ENCODE data around the gene SOS1. TPM values are rescaled to one million over a fixed set of nuclear protein-coding genes. Genes with fewer than 3 reads are reported as not detected.
"Not testable (repeated sequence)": the region's sequence is repeated elsewhere in the genome, so short reads cannot be mapped to it uniquely, and the experiment has no call there.

The SOS1 gene
- total RNA-seq, 2 donors from 2014 or later, result 15.3 to 21.3 TPM

GRCh38 chr2:38945911-38946310 lies 174.9 kb downstream of the SOS1 start:
- no peak for DNase-seq (ENCODE audit: low spot score)
- TF ChIP-seq CTCF (IDR thresholded peaks at IDR 0.05), result no peak
- H3K9me3 ChIP-seq, result no peaks in the 10 kb centered on the region
- H3K27ac ChIP-seq, result no peak overlapping the region
- no peaks in the 10 kb centered on the region for H3K4me1 ChIP-seq
- H3K36me3 ChIP-seq, result no peaks in the 10 kb centered on the region
- no peak overlapping the region for H3K4me3 ChIP-seq
- H3K27me3 ChIP-seq, result no peaks in the 10 kb centered on the region

- Histone ChIP-seq H3K4me1 (no peaks in the 10 kb centered on the region), H3K4me3 (no peak overlapping the region), H3K36me3 (no peaks in the 10 kb centered on the region), H3K27me3 (no peaks in the 10 kb centered on the region), H3K9me3 (no peaks in the 10 kb centered on the region), H3K27ac (no peak overlapping the region)
- DNase-seq (ENCODE audit: low spot score), result no peak
- TF ChIP-seq CTCF (IDR thresholded peaks at IDR 0.05), result no peak
Observed at GRCh38 chr2:38945372-38945771, 175.5 kb downstream of the SOS1 start.

GRCh38 chr2:38943784-38944183 lies 177.1 kb downstream of the SOS1 start:
- H3K27me3 ChIP-seq, result no peaks in the 10 kb centered on the region
- H3K4me1 ChIP-seq, result no peaks in the 10 kb centered on the region
- no peak for TF ChIP-seq CTCF (IDR thresholded peaks at IDR 0.05)
- H3K9me3 ChIP-seq, result no peaks in the 10 kb centered on the region
- no peak overlapping the region for H3K4me3 ChIP-seq
- no peak overlapping the region for H3K27ac ChIP-seq
- no peak for DNase-seq (ENCODE audit: low spot score)
- H3K36me3 ChIP-seq, result no peaks in the 10 kb centered on the region

- TF ChIP-seq CTCF (IDR thresholded peaks at IDR 0.05), result no peak
- H3K4me1 ChIP-seq, result no peaks in the 10 kb centered on the region
- no peaks in the 10 kb centered on the region for H3K27me3 ChIP-seq
- no peaks in the 10 kb centered on the region for H3K36me3 ChIP-seq
- no peak overlapping the region for H3K27ac ChIP-seq
- H3K4me3 ChIP-seq, result no peak overlapping the region
- no peaks in the 10 kb centered on the region for H3K9me3 ChIP-seq
- no peak for DNase-seq (ENCODE audit: low spot score)
Observed at GRCh38 chr2:38940746-38941145, 180.1 kb downstream of the SOS1 start.

GRCh38 chr2:38937548-38937947 lies 183.3 kb downstream of the SOS1 start:
- no peaks in the 10 kb centered on the region for H3K4me1 ChIP-seq
- H3K9me3 ChIP-seq, result no peaks in the 10 kb centered on the region
- TF ChIP-seq CTCF (IDR thresholded peaks at IDR 0.05), result no peak
- H3K27ac ChIP-seq, result no peak overlapping the region
- no peaks in the 10 kb centered on the region for H3K36me3 ChIP-seq
- no peaks in the 10 kb centered on the region for H3K27me3 ChIP-seq
- no peak overlapping the region for H3K4me3 ChIP-seq
- no peak for DNase-seq (ENCODE audit: low spot score)

- not testable (repeated sequence) for H3K9me3 ChIP-seq; H3K27me3 ChIP-seq; H3K4me1 ChIP-seq; H3K4me3 ChIP-seq; H3K27ac ChIP-seq; H3K36me3 ChIP-seq; DNase-seq (ENCODE audit: low spot score)
Observed at GRCh38 chr2:38936516-38936915, 184.3 kb downstream of the SOS1 start.
